Motor neuron (in vitro differentiated cells): ENCODE data around the gene DCDC1. TPM values are rescaled to one million over a fixed set of nuclear protein-coding genes. Genes with fewer than 3 reads are reported as not detected.

Experiments used
- ATAC-seq, 8 experiments: fragments of 200-7000 bp; cut with Tn5 transposase; replicated peaks in 6 of 8; 2 replicates each; pipeline ENCODE4 v1.8.0; 2021; ENCODE audit warnings: mild to moderate bottlenecking in 8 of 8, moderate library complexity in 8 of 8
- H3K27ac ChIP-seq, 2 donors: fragments of 250-450 bp; sonication (Bioruptor Pico); 2 replicates each; pipeline ENCODE4 v1.9.0; 2021; ENCODE audit warnings: antibody characterized with exemption in 2 of 2, mild to moderate bottlenecking in 2 of 2, moderate library complexity in 1 of 2
- H3K4me1 ChIP-seq, 2 donors: fragments of 250-450 bp; sonication (Bioruptor Pico); replicated peaks in 1 of 2; 2 replicates each; pipeline ENCODE4 v1.6.1; 2021; ENCODE audit warnings: antibody characterized with exemption in 2 of 2, mild to moderate bottlenecking in 2 of 2, moderate library complexity in 1 of 2
- H3K4me3 ChIP-seq, 5 donors: fragments of 250-450 bp; sonication (Bioruptor Pico); 2 replicates each; pipeline ENCODE4 v1.9.0; 2021; ENCODE audit warnings: antibody characterized with exemption in 5 of 5, mild to moderate bottlenecking in 5 of 5, moderate library complexity in 4 of 5
- WGBS, 10 experiments: fragments of 450-650 bp; shearing (Covaris generic); methylation state at CpG; one replicate each; pipeline ENCODE4 v1.0.0; 2022; 5-methylcytosine and 5-hydroxymethylcytosine counted together
- in situ Hi-C, 9 experiments: fragments of 400-800 bp; cut with MboI; loops; one replicate each; pipeline ENCODE4 v1.15.0; 2021; ENCODE audit warnings: low sequenced_read_pairs in 9 of 9, low pct_unique_long_range_greater_than_20kb in 2 of 9; ENCODE audit not compliant: unreplicated experiment in 9 of 9
- total RNA-seq, 8 experiments: library from RNA; unstranded; fragments of 300-600 nt; gene quantifications; 2 replicates each; pipeline versions ENCODE4 v1.2.3 to v1.2.4, GENCODE V29; 2022

Gene DCDC1
- total RNA-seq, 8 experiments from 2014 or later = 0.25 to 14.6 (median 1.9) TPM

GRCh38 chr11:30895046-30895445, 474.5 kb downstream of the DCDC1 start:
- Histone ChIP-seq H3K27ac (no peak overlapping the region), H3K4me3 (no peak overlapping the region), H3K4me1 (no peaks in the 10 kb centered on the region)
- ATAC-seq = no peak
- in situ Hi-C loops = no loop called here
- 14 to 100% (median 74%) methylated on average over 1 to 2 of the region's 2 CpGs; no CpG with 5 or more reads in 1 of the 10 experiments for WGBS, 10 experiments

DNA sequence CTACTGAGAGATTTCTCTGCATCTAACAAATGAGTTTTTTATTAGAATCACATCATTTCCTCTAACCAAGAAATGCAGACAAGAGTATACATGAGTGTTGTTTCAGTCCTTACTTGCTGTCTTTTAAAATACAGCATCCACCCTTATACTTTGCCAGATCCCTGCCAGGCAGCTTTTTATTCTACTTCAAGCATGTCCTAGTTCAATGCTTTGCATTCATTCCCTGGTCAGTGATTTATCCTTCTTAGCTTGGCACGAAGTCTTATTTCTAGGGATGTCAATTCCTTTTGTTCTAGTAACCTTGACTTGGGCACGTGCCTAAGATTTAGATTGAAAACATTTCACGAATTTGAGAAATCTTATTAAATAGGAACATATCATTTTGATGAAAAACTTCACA, 476.2 kb downstream of the DCDC1 start:
- peak in 2 of 8 experiments; percentile 54 to 92 for ATAC-seq
- peaks cover 0 to 5% of the 10 kb centered on the region in 2 donors for H3K4me1 ChIP-seq
- H3K4me3 ChIP-seq = no peak overlapping the region
- H3K27ac ChIP-seq = no peak overlapping the region
- WGBS, 10 experiments = 0 to 71% (median 8%) methylated on average over 1 to 3 of the region's 3 CpGs; no CpG with 5 or more reads in 1 of the 10 experiments
- in situ Hi-C loops = no loop called here

DNA sequence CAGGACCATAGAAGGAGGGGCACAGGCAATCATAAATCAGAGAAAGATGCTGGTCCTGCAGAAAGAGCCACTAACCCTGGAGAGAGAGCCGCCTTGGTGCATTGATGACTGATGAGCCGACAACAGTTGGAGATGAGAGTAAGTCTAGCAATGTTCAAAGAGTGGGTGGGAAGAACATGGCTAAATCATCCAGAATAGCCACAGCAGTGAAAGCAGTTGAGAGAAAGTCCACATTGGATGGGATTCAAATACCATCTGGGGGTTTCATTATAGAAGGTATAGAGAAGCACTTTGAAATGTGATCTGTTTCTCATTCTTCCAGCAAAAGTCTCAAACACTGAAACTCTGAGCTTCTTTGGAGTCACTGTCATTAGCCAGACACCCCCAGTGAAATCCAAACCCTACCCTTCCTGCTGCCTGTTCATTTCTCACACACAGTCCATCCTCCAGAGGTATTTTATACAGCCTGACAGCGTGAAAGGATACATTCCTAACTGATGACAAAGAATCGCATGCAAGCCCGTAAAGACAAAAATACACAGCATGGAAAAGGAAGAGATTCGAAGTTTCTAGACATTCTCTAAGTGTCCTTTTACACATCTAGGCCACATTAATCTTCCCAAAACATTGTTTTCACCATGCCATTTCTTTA, 480.3 kb downstream of the DCDC1 start:
- in situ Hi-C loops = no loop called here
- no peak overlapping the region for H3K27ac ChIP-seq
- WGBS, 10 experiments = 20 to 100% (median 68%) methylated on average over 1 to 5 of the region's 6 CpGs
- peaks cover 0 to 5% of the 10 kb centered on the region in 2 donors for H3K4me1 ChIP-seq
- ATAC-seq = peak in 4 of 8 experiments; percentile 27 to 87 (median 56)
- H3K4me3 ChIP-seq = no peak overlapping the region

DNA sequence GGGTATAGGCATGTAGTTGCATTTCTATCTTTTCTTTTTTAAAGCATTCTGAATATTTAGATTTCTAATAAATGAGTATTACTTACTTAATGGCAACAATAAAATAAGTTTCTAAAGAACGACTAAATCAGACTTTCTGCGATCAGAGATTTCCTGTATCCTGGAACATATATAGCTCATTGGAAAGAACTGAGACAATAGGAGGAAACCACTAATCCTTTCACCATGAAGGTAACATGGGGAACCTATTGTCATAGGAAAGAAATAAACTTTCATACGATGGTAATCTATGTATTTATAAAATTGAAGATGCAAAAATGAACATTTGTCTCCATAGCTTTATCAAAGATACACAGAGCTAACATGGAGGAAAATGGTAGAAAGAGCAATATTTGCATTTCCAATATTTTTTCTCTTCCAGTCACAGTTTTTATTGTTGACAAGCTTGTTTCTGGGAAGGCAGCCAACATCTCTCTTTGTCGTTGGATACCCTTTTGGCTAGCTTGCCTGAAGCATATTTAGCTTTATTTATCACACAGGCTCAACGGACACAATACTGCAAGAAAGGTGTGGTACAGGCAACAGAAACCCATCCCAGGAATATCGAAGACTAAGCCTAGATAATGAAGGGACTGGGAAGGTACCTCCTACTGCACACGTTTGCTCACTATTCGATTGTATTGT, 490.1 kb downstream of the DCDC1 start:
- Histone ChIP-seq H3K4me1 (peaks cover 9 to 21% of the 10 kb centered on the region in 2 donors), H3K27ac (no peak overlapping the region), H3K4me3 (no peak overlapping the region)
- in situ Hi-C loops = no loop called here
- 5 to 100% (median 76%) methylated on average over 3 to 8 of the region's 8 CpGs for WGBS, 10 experiments
- peak in 1 of 8 experiments; percentile 76 for ATAC-seq

DNA sequence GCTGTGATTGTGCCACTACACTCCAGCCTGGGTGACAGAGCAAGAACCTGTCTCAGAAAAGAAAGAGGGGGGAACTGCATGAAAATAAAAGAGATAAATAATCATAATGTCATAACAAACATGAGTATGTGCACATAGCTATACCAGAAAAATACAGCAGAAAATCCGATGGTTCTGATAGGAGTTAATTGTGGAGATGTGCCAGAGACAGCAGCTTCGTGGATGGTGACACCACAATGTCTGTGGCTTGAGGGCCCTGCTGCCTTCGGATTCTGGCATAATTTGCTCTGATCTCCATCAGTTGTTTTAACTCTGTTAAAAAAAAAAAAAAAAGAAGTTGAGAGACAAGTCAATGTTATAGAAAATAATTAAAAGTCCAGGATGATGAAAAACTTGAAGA, 491.1 kb downstream of the DCDC1 start:
- WGBS, 10 experiments = 0 to 100% (median 92%) methylated on average over 1 to 3 of the region's 3 CpGs; no CpG with 5 or more reads in 2 of the 10 experiments
- Histone ChIP-seq H3K4me3 (no peak overlapping the region), H3K4me1 (peaks cover 9 to 21% of the 10 kb centered on the region in 2 donors), H3K27ac (no peak overlapping the region)
- ATAC-seq = no peak
- in situ Hi-C loops = no loop called here

DNA sequence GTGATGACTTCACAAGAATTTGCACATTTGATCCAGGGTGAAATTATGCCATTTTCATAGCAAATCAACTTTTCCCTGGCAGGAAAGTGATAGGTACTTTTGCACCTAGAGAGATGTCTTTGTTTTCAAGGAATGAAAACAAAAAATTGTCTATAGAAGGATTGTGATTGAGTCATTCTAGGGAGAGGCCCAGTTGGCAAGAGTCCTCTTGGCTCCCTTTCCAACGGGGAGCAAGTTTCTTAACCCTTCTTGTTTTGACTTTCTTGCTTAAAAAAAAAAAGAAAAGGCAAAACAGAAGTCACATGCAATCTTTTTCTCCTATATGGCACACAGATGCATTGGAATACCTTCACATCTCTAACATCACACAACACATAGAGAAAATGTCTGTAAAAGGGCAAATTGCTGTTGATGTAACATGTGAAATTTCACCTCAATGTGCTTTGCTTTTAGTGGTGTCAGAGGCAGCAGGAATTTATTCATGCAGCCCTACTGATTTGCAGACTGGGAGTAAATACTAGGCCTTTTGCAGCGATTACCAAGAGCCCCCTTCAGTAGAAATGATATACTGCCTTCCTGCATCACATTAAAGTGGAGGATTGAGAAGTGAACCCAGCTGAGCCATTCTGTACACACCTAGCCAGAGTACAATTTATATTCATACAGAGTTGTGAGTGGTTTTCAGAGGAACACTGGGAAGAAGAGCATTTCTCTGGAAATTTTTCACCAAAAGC, 492.7 kb downstream of the DCDC1 start:
- in situ Hi-C loops = no loop called here
- WGBS, 10 experiments = 0 to 80% (median 17%) methylated on average over 1 to 2 of the region's 2 CpGs; no CpG with 5 or more reads in 2 of the 10 experiments
- H3K27ac ChIP-seq = peak overlapping the region in 1 of 2 donors; percentile 12
- ATAC-seq = peak in 7 of 8 experiments; percentile 41 to 100 (median 92)
- H3K4me3 ChIP-seq = no peak overlapping the region
- H3K4me1 ChIP-seq = peaks cover 9 to 21% of the 10 kb centered on the region in 2 donors

- in situ Hi-C loops = no loop called here
- WGBS, 10 experiments = 17 to 100% (median 97%) methylated on average over 1 to 2 of the region's 2 CpGs; no CpG with 5 or more reads in 2 of the 10 experiments
- H3K4me1 ChIP-seq = peaks cover 9 to 21% of the 10 kb centered on the region in 2 donors
- H3K4me3 ChIP-seq = no peak overlapping the region
- H3K27ac ChIP-seq = no peak overlapping the region
- no peak for ATAC-seq
Measured at GRCh38 chr11:30876228-30876627, 493.3 kb downstream of the DCDC1 start.

DNA sequence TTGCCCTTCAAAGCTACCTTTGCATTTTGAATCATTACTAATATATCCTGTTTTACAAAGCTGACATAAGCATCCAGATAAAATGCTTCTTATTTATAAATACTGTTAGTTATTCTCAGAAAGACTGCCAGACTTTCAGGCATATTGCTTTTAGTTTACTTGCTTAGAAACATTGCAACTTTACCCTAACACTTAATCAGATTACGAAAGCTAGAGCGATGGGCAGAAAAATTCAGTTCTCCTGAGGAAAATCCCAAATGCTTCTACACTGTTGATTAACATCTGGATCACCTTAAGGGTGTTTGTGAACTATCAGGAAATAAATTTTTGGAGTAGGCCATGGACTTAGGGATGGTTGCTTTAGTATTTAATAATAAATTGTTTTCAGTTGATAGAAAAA, 493.7 kb downstream of the DCDC1 start:
- in situ Hi-C loops = no loop called here
- WGBS, 10 experiments = 20 to 100% (median 88%) methylated on average over 1 to 2 of the region's 2 CpGs
- H3K27ac ChIP-seq = no peak overlapping the region
- peaks cover 12 to 21% of the 10 kb centered on the region in 2 donors for H3K4me1 ChIP-seq
- H3K4me3 ChIP-seq = no peak overlapping the region
- ATAC-seq = no peak

DNA sequence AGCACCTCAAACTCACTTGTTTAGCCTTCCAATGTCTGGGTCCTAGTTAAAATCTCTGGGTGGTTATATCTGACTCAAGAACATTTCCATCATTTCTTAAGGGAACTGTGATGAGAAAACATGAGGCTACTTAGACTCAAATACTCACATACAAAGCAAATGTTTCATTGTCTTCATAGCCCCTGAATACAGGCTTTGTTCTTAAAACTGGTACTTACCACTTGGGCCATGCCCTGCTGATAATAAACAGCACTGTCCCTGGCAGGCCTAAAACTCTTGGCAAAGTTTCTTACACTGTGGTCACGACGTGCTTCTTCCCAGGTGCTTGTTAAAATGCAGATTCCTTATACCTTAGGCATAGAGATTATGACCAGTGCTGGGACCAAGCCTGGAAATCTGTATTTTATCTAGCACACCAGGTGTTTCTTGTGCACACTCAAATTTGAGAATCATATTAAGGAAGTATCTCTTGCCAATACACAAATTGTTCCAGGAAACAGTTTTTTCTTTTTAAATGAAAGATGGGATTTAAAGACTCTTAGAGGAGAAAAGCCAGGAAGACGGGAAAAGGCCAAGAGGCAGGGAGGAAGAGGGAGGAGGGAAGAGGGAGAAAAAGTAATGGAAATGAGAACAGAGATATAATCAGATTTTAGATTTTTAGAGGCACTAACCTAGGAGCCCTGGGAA, 495.5 kb downstream of the DCDC1 start:
- in situ Hi-C loops = loop anchor here in 1 of 9 experiments (25.0 kb wide), 1 partner anchor 512 kb away; no protein-coding TSS in a partner anchor
- H3K27ac ChIP-seq = no peak overlapping the region
- no peak for ATAC-seq
- 0 to 100% (median 66%) methylated on average over 1 to 3 of the region's 3 CpGs for WGBS, 10 experiments
- no peak overlapping the region for H3K4me3 ChIP-seq
- peaks cover 26 to 35% of the 10 kb centered on the region in 2 donors for H3K4me1 ChIP-seq

- Histone ChIP-seq H3K4me1 (peaks cover 24 to 28% of the 10 kb centered on the region in 2 donors), H3K27ac (no peak overlapping the region), H3K4me3 (no peak overlapping the region)
- 0 to 37% (median 19%) methylated on average over 1 to 2 of the region's 2 CpGs; no CpG with 5 or more reads in 4 of the 10 experiments for WGBS, 10 experiments
- in situ Hi-C loops = loop anchor here in 1 of 9 experiments (25.0 kb wide), 1 partner anchor 506 kb away; no protein-coding TSS in a partner anchor
- ATAC-seq = peak in 5 of 8 experiments; percentile 97 to 99 (median 98)
Measured at GRCh38 chr11:30868626-30869081, 500.9 kb downstream of the DCDC1 start.

DNA sequence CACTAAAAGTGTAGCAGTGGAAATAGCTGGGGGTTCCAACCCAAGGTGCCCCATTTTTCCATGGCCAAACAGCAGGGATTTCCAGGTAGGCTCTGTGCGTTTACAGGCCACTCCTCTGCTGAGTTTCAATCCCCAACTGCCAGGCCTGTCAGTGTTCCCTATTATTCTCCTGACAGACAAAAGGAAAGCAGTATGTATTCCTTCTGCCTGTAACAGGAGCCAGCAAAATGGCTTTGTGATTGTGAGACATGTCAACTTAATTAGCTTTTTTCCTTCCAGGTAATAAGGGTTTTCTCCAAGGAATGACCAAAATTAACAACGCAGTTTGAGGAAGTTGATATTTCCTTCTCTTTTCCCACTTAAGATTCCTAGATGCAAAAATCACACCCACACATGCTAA, 506.3 kb downstream of the DCDC1 start:
- no peak overlapping the region for H3K27ac ChIP-seq
- WGBS, 10 experiments = 41 to 89% (median 63%) methylated on average over 1 to 2 of the region's 2 CpGs; no CpG with 5 or more reads in 3 of the 10 experiments
- peaks cover 25 to 30% of the 10 kb centered on the region in 2 donors for H3K4me1 ChIP-seq
- ATAC-seq = no peak
- in situ Hi-C loops = loop anchor here in 1 of 9 experiments (25.0 kb wide), 1 partner anchor 501 kb away; no protein-coding TSS in a partner anchor
- no peak overlapping the region for H3K4me3 ChIP-seq

DNA sequence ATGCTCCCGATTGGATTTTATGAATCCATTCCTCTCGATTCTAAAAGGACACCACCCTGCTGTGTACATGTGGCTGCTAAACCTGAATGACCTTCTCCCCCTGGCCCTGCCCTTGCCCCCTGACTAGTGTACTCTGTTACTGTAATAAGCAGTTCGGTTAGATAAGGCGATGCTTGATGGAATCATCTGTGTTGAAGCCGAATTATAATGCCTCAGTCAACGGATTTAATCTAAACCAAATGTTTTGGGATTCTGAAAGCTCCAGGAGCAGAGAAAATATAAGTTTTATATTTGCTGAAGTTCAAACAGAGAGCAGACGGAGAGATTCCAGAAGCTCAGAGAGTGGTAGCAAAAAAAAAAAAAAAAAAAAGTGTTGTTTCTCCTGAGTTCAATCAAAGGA, 508.0 kb downstream of the DCDC1 start:
- peak in 3 of 8 experiments; percentile 3 to 16 (median 13) for ATAC-seq
- H3K4me3 ChIP-seq = no peak overlapping the region
- 0 to 100% (median 73%) methylated on average over 1 to 7 of the region's 7 CpGs for WGBS, 10 experiments
- peak overlapping the region in 1 of 2 donors; percentile 30 for H3K27ac ChIP-seq
- in situ Hi-C loops = loop anchor here in 1 of 9 experiments (25.0 kb wide), 1 partner anchor 499 kb away; no protein-coding TSS in a partner anchor
- H3K4me1 ChIP-seq = peaks cover 24 to 25% of the 10 kb centered on the region in 2 donors
